Body of pancreas (tissue), 4 donors: ENCODE measurements around the gene AANAT.

ENCODE experiments used
- POLR2A ChIP-seq, 3 donors: fragments of 450-650 bp; IDR thresholded peaks; one replicate each; pipeline ENCODE4 v1.6.1; 2016; ENCODE audit warnings: antibody characterized with exemption in 3 of 3, mild to moderate bottlenecking in 2 of 3
- TF ChIP-seq, protein P1 (sequence below), 7 experiments: fragments of 450-650 bp in 4 of 7; fragments of 200-600 bp in 3 of 7; sonication (generic) in 3 of 7; IDR thresholded peaks; one replicate each; pipeline ENCODE4 v1.5.1; 2016 to 2019; ENCODE audit warnings: antibody characterized with exemption in 7 of 7

DNA sequence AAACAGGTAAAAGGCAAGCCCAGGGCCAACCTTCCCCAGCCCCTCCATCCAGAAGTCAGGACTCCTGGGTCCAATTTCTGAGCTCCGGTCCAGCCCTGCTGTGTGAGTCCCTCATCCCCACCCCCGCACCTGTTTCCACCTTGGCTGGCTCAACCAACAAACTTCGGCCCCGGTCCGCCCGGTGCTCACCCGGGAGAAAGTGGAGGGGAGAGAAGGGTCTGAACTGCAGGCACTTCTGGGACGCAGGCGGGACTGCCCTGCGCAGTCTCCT lies 33.3 kb downstream of the AANAT start:
- TF ChIP-seq, protein P1, sequence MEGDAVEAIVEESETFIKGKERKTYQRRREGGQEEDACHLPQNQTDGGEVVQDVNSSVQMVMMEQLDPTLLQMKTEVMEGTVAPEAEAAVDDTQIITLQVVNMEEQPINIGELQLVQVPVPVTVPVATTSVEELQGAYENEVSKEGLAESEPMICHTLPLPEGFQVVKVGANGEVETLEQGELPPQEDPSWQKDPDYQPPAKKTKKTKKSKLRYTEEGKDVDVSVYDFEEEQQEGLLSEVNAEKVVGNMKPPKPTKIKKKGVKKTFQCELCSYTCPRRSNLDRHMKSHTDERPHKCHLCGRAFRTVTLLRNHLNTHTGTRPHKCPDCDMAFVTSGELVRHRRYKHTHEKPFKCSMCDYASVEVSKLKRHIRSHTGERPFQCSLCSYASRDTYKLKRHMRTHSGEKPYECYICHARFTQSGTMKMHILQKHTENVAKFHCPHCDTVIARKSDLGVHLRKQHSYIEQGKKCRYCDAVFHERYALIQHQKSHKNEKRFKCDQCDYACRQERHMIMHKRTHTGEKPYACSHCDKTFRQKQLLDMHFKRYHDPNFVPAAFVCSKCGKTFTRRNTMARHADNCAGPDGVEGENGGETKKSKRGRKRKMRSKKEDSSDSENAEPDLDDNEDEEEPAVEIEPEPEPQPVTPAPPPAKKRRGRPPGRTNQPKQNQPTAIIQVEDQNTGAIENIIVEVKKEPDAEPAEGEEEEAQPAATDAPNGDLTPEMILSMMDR (IDR thresholded peaks at IDR 0.05), result no peak
- no peak for TF ChIP-seq POLR2A (IDR thresholded peaks at IDR 0.05)
